Inflammatory macrophage treated with lipopolysaccharide for 1 hour (primary cell): Measurements from ENCODE around the gene GALNT1.
"Not testable (repeated sequence)": the region's sequence is repeated elsewhere in the genome, so short reads cannot be mapped to it uniquely, and the experiment has no call there.

Experiments
- DNase-seq, 2 donors: peaks; one replicate each; pipeline ENCODE4 v3.0.0-alpha.2; 2020 to 2022

GALNT1 gene

GRCh38 chr18:35581546-35581897, at the start of gene GALNT1:
GALNT1 (plus strand) TSS chr18:35581740; CDS start chr18:35654663, 72,923 bp downstream.
- no peak for DNase-seq

GRCh38 chr18:35533916-35534405, 47.6 kb upstream of the GALNT1 start:
- no peak for DNase-seq

- no peak for DNase-seq
These were observed 46.2 kb upstream of the GALNT1 start for GRCh38 chr18:35535297-35535696.

GRCh38 chr18:35542356-35542755, 39.2 kb upstream of the GALNT1 start:
- no peak for DNase-seq

GRCh38 chr18:35547008-35547605, 34.4 kb upstream of the GALNT1 start:
- no peak for DNase-seq

GRCh38 chr18:35549564-35549963, 32.0 kb upstream of the GALNT1 start:
- DNase-seq, result no peak

GRCh38 chr18:35553300-35553699, 28.2 kb upstream of the GALNT1 start:
- DNase-seq, result no peak

GRCh38 chr18:35555538-35555937, 26.0 kb upstream of the GALNT1 start:
- not testable (repeated sequence) for DNase-seq

GRCh38 chr18:35559867-35560266, 21.7 kb upstream of the GALNT1 start:
- DNase-seq, result no peak

GRCh38 chr18:35564795-35565453, 16.6 kb upstream of the GALNT1 start:
- peak in 1 of 2 donors; percentile 26 for DNase-seq

- no peak for DNase-seq
These were observed 15.5 kb upstream of the GALNT1 start for GRCh38 chr18:35566019-35566418.

GRCh38 chr18:35570182-35570581, 11.4 kb upstream of the GALNT1 start:
- no peak for DNase-seq

- DNase-seq, result no peak
These were observed 10.4 kb upstream of the GALNT1 start for GRCh38 chr18:35571138-35571537.

GRCh38 chr18:35572644-35573043, 8.9 kb upstream of the GALNT1 start:
- no peak for DNase-seq

GRCh38 chr18:35573531-35573930, 8.0 kb upstream of the GALNT1 start:
- DNase-seq, result no peak

GRCh38 chr18:35576240-35576845, 5.2 kb upstream of the GALNT1 start:
- DNase-seq, result not testable (repeated sequence)

GRCh38 chr18:35577045-35577848, 4.3 kb upstream of the GALNT1 start:
- no peak for DNase-seq

- no peak for DNase-seq
These were observed 3.1 kb upstream of the GALNT1 start for GRCh38 chr18:35578481-35578880.

- DNase-seq, result no peak
These were observed 2.6 kb upstream of the GALNT1 start for GRCh38 chr18:35578936-35579335.

- peak; percentile 42 to 47 for DNase-seq
These were observed 620 bp upstream of the GALNT1 start for GRCh38 chr18:35580701-35581539.

- DNase-seq, result peak in 1 of 2 donors; percentile 20
These were observed 530 bp downstream of the GALNT1 start for GRCh38 chr18:35581898-35582641.
